Uterus (tissue), 4 donors: Measurements from ENCODE around the gene TAPBPL. TPM values are rescaled to one million over a fixed set of nuclear protein-coding genes. Genes with fewer than 3 reads are reported as not detected.

ENCODE experiments used
- DNase-seq, 2 donors: peaks; one replicate each; pipeline ENCODE4 v3.0.0-alpha.2; 2019 to 2020
- H3K27ac ChIP-seq, 2 donors: fragments of 200-600 bp; sonication (generic); 1 replicate in 1 of 2; 2 replicates in 1 of 2; pipeline ENCODE4 v1.5.1; 2016 to 2018
- H3K27me3 ChIP-seq, 2 donors: fragments of 200-600 bp; sonication (generic); one replicate each; pipeline ENCODE4 v1.5.1; 2018 to 2019; ENCODE audit warnings: control low read depth in 1 of 2
- H3K36me3 ChIP-seq, 2 donors: fragments of 200-600 bp; sonication (generic); one replicate each; pipeline ENCODE4 v1.5.1; 2019; ENCODE audit warnings: control low read depth in 1 of 2
- H3K4me1 ChIP-seq, 2 donors: fragments of 200-600 bp; sonication (generic); one replicate each; pipeline ENCODE4 v1.5.1; 2018 to 2019; ENCODE audit warnings: control low read depth in 1 of 2
- H3K4me3 ChIP-seq, 2 donors: fragments of 200-600 bp; sonication (generic); 1 replicate in 1 of 2; 2 replicates in 1 of 2; pipeline ENCODE4 v1.5.1; 2018 to 2019; ENCODE audit warnings: mild to moderate bottlenecking in 1 of 2
- H3K9me3 ChIP-seq, 2 donors: fragments of 200-600 bp; sonication (generic); one replicate each; pipeline ENCODE4 v1.5.1; 2019; ENCODE audit warnings: control low read depth in 1 of 2
- CTCF ChIP-seq, 4 experiments: fragments of 200-600 bp in 2 of 4; fragments of 450-650 bp in 2 of 4; sonication (generic) in 2 of 4; IDR thresholded peaks; one replicate each; pipeline ENCODE4 v1.5.1; 2016 to 2019; ENCODE audit warnings: antibody characterized with exemption in 4 of 4, mild to moderate bottlenecking in 2 of 4, moderate library complexity in 1 of 4
- POLR2A ChIP-seq, 2 donors: fragments of 450-650 bp; IDR thresholded peaks; one replicate each; pipeline ENCODE4 v1.6.1; 2016; ENCODE audit warnings: antibody characterized with exemption in 2 of 2, mild to moderate bottlenecking in 1 of 2, moderate library complexity in 1 of 2
- intact Hi-C: fragments of 100-400 bp; cut with DNase I; formaldehyde crosslinking; loops from one replicate; pipeline ENCODE4 v1.15.1; 2023; ENCODE audit warnings: low total_unique reads
- total RNA-seq, 4 donors: library from RNA; depleted of rRNA in 3 of 4; stranded (reverse); fragments of >200 nt in 3 of 4; gene quantifications; one replicate each; pipeline versions ENCODE4 v1.1.0 to v1.2.4, GENCODE V29; 2014 to 2023
- donor health status: DM: yes; HTN: yes; CAD: no.

The TAPBPL gene
- total RNA-seq, 4 donors from 2014 or later = 10.0 to 25.7 (median 17.1) TPM

GRCh38 chr12:6444031-6444430 lies 7.8 kb upstream of the TAPBPL start:
- Histone ChIP-seq H3K4me3 (no peak overlapping the region), H3K27ac (no peak overlapping the region), H3K9me3 (no peaks in the 10 kb centered on the region), H3K27me3 (no peaks in the 10 kb centered on the region), H3K36me3 (no peaks in the 10 kb centered on the region), H3K4me1 (no peaks in the 10 kb centered on the region)
- TF ChIP-seq CTCF (IDR thresholded peaks at IDR 0.05) = no peak
- TF ChIP-seq POLR2A (IDR thresholded peaks at IDR 0.05) = no peak
- no peak for DNase-seq
- intact Hi-C loops = no loop called here

DNA sequence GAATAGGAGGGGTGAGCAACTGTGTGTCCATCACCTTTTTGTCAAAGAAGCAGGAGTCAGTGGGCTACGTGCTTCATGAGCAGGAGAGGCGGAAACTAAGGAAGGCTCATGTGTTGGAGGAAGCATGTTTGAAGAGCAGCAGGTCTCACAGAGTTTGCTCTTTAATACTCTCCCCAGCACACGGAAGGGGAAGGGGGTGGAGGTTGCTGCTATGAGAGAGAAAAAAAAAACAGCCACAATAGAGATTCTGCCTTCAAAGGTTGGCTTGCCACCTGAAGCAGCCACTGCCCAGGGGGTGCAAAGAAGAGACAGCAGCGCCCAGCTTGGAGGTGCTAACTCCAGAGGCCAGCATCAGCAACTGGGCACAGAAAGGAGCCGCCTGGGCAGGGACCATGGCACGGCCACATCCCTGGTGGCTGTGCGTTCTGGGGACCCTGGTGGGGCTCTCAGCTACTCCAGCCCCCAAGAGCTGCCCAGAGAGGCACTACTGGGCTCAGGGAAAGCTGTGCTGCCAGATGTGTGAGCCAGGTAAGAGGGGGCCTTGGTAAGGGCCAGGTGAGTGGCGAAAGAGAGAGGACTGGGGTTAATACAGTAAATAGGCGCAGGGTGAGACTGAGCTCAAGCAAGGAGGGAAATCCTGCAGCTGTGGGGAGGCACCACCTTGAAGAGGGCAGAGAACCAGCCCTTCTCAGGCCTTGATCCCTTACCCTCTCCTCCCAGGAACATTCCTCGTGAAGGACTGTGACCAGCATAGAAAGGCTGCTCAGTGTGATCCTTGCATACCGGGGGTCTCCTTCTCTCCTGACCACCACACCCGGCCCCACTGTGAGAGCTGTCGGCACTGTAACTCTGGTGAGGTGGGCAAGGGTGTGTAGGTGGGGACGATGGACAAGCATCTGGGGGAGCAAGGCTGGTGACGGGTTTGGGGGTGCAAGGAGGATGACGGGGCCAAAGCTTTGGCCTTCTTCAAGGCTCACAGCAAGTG lies 6.8 kb upstream of the TAPBPL start, which contains the start of gene CD27:
Gene CD27 (plus strand): TSS at position 252 of the 985 bp plus-strand sequence. CDS start 141 bp downstream, at position 393.
- Histone ChIP-seq H3K9me3 (no peaks in the 10 kb centered on the region), H3K36me3 (no peaks in the 10 kb centered on the region), H3K4me3 (no peak within 1 kb of the TSS), H3K27ac (no peak within 1 kb of the TSS), H3K27me3 (no peaks in the 10 kb centered on the region), H3K4me1 (peaks cover 2% of the 10 kb centered on the region in 2 donors)
- DNase-seq = no peak
- intact Hi-C loops = no loop called here
- no peak for TF ChIP-seq POLR2A (IDR thresholded peaks at IDR 0.05)
- no peak for TF ChIP-seq CTCF (IDR thresholded peaks at IDR 0.05)

DNA sequence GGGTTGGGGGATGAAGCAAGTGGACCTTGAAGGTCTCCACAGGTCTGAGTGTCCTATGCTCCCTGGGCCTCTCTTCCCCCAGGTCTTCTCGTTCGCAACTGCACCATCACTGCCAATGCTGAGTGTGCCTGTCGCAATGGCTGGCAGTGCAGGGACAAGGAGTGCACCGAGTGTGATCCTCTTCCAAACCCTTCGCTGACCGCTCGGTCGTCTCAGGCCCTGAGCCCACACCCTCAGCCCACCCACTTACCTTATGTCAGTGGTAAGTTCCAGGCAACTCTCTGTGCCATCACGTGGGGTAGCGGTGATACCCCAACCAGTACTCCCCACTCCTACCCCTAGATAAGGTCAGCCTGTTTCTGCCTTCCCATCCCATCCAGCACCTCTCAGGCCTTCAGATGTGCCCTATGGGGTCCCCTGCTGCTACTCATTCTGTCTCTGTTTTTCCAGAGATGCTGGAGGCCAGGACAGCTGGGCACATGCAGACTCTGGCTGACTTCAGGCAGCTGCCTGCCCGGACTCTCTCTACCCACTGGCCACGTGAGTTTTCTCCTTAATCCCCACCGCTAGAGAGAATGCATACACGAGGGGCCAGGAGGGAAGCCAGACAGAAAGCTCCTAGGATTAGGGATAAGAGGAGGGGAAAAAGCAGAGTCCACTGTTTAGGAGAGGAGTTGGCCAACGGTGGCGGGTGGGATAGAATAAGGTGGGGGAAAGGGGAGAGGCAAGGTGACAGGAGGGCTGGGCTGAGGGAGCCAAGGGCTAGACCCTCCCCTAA lies 1.6 kb upstream of the TAPBPL start:
- intact Hi-C loops = no loop called here
- no peaks in the 10 kb centered on the region for H3K27me3 ChIP-seq
- H3K9me3 ChIP-seq = no peaks in the 10 kb centered on the region
- TF ChIP-seq POLR2A (IDR thresholded peaks at IDR 0.05) = no peak
- TF ChIP-seq CTCF (IDR thresholded peaks at IDR 0.05) = no peak
- H3K4me1 ChIP-seq = peaks cover 9 to 15% of the 10 kb centered on the region in 2 donors
- H3K36me3 ChIP-seq = no peaks in the 10 kb centered on the region
- peak overlapping the region; percentile 92 to 98 for H3K27ac ChIP-seq
- DNase-seq = no peak
- H3K4me3 ChIP-seq = peak overlapping the region; percentile 55 to 80

DNA sequence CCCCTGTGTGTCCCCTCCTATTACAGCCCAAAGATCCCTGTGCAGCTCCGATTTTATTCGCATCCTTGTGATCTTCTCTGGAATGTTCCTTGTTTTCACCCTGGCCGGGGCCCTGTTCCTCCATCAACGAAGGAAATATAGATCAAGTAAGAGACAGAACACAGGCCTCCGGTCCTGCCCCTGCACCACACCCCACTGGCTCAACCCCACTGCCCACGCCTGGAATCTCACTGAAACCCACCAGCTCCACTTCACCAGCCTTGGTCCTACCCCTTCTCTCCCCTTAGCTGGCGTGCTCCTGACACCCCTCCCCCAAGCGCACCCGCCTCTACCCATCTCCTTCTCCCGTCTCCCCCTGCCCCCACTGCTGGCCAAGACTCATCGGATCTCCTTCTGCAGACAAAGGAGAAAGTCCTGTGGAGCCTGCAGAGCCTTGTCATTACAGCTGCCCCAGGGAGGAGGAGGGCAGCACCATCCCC lies 934 bp upstream of the TAPBPL start:
- peak in 1 of 2 donors; percentile 58 for DNase-seq
- Histone ChIP-seq H3K4me1 (peaks cover 9 to 15% of the 10 kb centered on the region in 2 donors), H3K27ac (peak overlapping the region; percentile 92 to 98), H3K36me3 (no peaks in the 10 kb centered on the region), H3K27me3 (no peaks in the 10 kb centered on the region), H3K4me3 (peak overlapping the region; percentile 55 to 80), H3K9me3 (no peaks in the 10 kb centered on the region)
- intact Hi-C loops = no loop called here
- TF ChIP-seq CTCF (IDR thresholded peaks at IDR 0.05) (no peak), POLR2A (IDR thresholded peaks at IDR 0.05) (no peak)
